ENCODE results near the gene ARFIP1.

ARFIP1 gene

GRCh38 chr4:152937336-152938236 is 157.8 kb downstream of the ARFIP1 start:
- DNase-seq (ENCODE audit: low read depth, low spot score): no peak

GRCh38 chr4:152938237-152938947 is 158.6 kb downstream of the ARFIP1 start:
- DNase-seq (ENCODE audit: low read depth, low spot score): no peak

- no peak for DNase-seq (ENCODE audit: low read depth, low spot score)
Observed at GRCh38 chr4:152939621-152940020, 159.9 kb downstream of the ARFIP1 start.

GRCh38 chr4:152940461-152940860 is 160.7 kb downstream of the ARFIP1 start:
- DNase-seq (ENCODE audit: low read depth, low spot score): no peak

GRCh38 chr4:152941411-152941810 is 161.7 kb downstream of the ARFIP1 start:
- no peak for DNase-seq (ENCODE audit: low read depth, low spot score)

GRCh38 chr4:152942346-152942745 is 162.6 kb downstream of the ARFIP1 start:
- DNase-seq (ENCODE audit: low read depth, low spot score): no peak

GRCh38 chr4:152943672-152944071 is 163.9 kb downstream of the ARFIP1 start:
- DNase-seq (ENCODE audit: low read depth, low spot score): no peak

- DNase-seq (ENCODE audit: low read depth, low spot score): no peak
Observed at GRCh38 chr4:152944666-152945320, 165.0 kb downstream of the ARFIP1 start.

- DNase-seq (ENCODE audit: low read depth, low spot score): no peak
Observed at GRCh38 chr4:152945639-152946038, 165.9 kb downstream of the ARFIP1 start.

- DNase-seq (ENCODE audit: low read depth, low spot score): no peak
Observed at GRCh38 chr4:152946446-152946845, 166.7 kb downstream of the ARFIP1 start.

- no peak for DNase-seq (ENCODE audit: low read depth, low spot score)
Observed at GRCh38 chr4:152947311-152947710, 167.6 kb downstream of the ARFIP1 start.

GRCh38 chr4:152949930-152950329 is 170.2 kb downstream of the ARFIP1 start:
- no peak for DNase-seq (ENCODE audit: low read depth, low spot score)

GRCh38 chr4:152950402-152951274 is 170.9 kb downstream of the ARFIP1 start:
- no peak for DNase-seq (ENCODE audit: low read depth, low spot score)

GRCh38 chr4:152951348-152951747 is 171.6 kb downstream of the ARFIP1 start:
- DNase-seq (ENCODE audit: low read depth, low spot score): no peak

- DNase-seq (ENCODE audit: low read depth, low spot score): no peak
Observed at GRCh38 chr4:152953514-152953913, 173.8 kb downstream of the ARFIP1 start.

GRCh38 chr4:152954741-152955140 is 175.0 kb downstream of the ARFIP1 start:
- DNase-seq (ENCODE audit: low read depth, low spot score): no peak

- DNase-seq (ENCODE audit: low read depth, low spot score): no peak
Observed at GRCh38 chr4:152956147-152956546, 176.4 kb downstream of the ARFIP1 start.

GRCh38 chr4:152956650-152957436 is 177.1 kb downstream of the ARFIP1 start:
- peak; percentile 35 for DNase-seq (ENCODE audit: low read depth, low spot score)

GRCh38 chr4:152957437-152958171 is 177.8 kb downstream of the ARFIP1 start:
- no peak for DNase-seq (ENCODE audit: low read depth, low spot score)

GRCh38 chr4:152959080-152959479 is 179.3 kb downstream of the ARFIP1 start:
- DNase-seq (ENCODE audit: low read depth, low spot score): no peak

Data from smooth muscle cell of the brain vasculature (primary cell).